Activated naive CD4-positive, alpha-beta T cell treated with anti-CD3 and anti-CD28 coated beads, Interleukin-2, amount 50 U/mL, for 72 hours (primary cell): ENCODE results near the gene RPS15A. TPM values are rescaled to one million over a fixed set of nuclear protein-coding genes. Genes with fewer than 3 reads are reported as not detected.
"Not testable (repeated sequence)": the region's sequence is repeated elsewhere in the genome, so short reads cannot be mapped to it uniquely, and the experiment has no call there.

ENCODE experiments used
- ATAC-seq, 2 donors: fragments of 150-1000 bp; cut with Tn5 transposase; 2 replicates each; pipeline ENCODE4 v1.10.0; 2021; ENCODE audit warnings: mild to moderate bottlenecking in 2 of 2, moderate library complexity in 2 of 2
- DNase-seq, 2 donors: peaks; one replicate each; pipeline ENCODE4 v3.0.0; 2021 to 2022; ENCODE audit warnings: low spot score in 2 of 2
- H3K27ac Mint-ChIP-seq, 2 donors: one replicate each; pipeline ENCODE4 v1.8.0; 2022; ENCODE audit warnings: mild to moderate bottlenecking in 2 of 2, mixed read lengths in 2 of 2
- H3K36me3 Mint-ChIP-seq, 2 donors: one replicate each; pipeline ENCODE4 v1.8.0; 2022; ENCODE audit warnings: mixed read lengths in 2 of 2
- H3K9me3 Mint-ChIP-seq, 2 donors: one replicate each; pipeline ENCODE4 v1.8.0; 2022; ENCODE audit warnings: mixed read lengths in 2 of 2
- total RNA-seq, 2 donors: library from RNA; stranded (reverse); gene quantifications; one replicate each; pipeline ENCODE4 v1.2.3, GENCODE V29; 2022

Gene RPS15A
- total RNA-seq, 2 donors from 2014 or later, result 2,227 to 2,841 TPM

DNA sequence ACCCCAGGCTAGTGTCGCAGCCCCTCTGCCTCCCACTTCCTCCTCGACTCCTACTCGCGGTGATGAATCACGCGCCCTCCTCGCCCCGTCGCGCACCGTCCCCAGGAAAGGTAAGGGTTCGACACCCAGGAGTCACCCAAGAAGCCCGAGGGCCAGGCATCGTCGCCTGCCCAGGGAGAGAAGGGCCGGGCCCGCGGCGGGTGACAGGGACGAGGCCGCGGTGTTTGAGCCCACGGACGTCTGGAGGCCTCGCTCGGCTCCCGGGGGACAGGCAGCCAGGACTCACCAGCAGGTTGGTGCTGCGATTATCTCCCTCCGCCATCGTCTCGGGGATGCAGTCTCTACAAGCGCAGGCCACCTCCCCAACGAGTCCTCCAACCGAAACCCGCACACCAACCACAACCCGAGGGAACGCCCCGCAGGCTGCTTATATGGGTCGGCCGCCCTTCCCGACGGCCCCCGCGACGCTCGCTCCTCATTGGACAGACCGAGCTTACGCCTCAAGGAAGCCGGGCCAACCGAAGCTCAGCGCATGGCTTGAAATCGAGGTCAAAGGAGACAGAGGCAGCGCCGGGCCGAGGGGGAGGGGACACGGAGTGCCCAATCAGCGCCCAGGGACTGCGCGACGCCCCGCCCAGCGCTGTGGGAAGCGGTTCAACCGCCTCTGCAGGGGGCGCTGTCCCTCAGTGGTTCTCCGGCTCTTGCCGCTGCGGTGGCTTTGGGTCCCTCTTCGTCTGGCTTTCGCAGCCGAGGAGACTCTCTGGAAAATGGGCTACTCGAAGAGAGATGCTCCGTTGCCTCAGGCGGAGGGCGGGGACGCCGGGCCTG lies 11.2 kb upstream of the RPS15A start, which contains the start of gene ARL6IP1:
ARL6IP1 (minus strand) TSS at position 405 of the 828 bp plus-strand sequence; CDS start at position 322, 83 bp downstream.
- peaks cover 20 to 45% of the 10 kb centered on the region in 2 donors for H3K36me3 Mint-ChIP-seq
- H3K27ac Mint-ChIP-seq, result peak within 1 kb of the TSS; percentile 98 to 99
- DNase-seq (peak; percentile 98 to 99), ATAC-seq (peak; percentile 94 to 96)
- no peaks in the 10 kb centered on the region for H3K9me3 Mint-ChIP-seq

DNA sequence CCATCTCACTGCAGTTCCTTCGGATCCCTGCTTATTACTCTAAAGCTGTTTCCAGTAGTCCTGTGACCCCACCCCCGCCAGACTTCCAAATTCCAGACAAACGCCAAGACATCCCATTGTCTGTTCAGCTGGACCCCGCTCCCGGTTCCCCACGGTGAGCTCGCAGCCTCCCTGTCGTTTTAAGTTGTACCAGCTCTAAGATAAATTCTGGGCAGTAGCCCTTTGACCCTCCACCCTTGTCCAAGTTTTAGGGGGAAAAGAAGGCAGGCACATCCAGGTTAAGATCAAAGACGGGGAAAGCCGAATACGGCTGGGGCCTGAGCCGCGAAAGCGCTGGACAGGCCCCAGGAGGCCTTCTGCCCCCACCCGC lies 10.6 kb upstream of the RPS15A start:
- DNase-seq (no peak), ATAC-seq (no peak)
- Mint-ChIP-seq H3K9me3 (no peaks in the 10 kb centered on the region), H3K27ac (peak overlapping the region; percentile 98 to 99), H3K36me3 (peaks cover 20 to 43% of the 10 kb centered on the region in 2 donors)

DNA sequence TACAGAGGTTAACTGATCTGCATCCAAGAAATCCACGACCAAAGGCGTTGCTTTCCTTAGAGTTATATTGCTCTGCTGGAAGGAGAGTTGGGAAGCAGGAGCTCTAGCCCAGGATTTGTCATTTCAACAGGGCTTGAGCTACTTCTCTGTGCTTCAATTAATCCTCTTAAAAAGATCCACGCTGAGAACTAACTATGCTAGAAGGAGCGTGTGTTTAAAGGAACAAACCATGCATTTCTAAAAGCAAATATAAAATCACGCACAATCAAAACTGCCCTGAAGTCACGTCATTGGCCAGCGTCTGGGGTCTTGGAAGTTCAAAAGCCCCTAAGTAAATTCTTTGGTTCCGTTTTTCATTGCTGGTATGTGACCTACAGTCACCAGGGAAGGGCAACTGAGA lies 10.2 kb upstream of the RPS15A start:
- DNase-seq, result no peak
- H3K9me3 Mint-ChIP-seq, result no peaks in the 10 kb centered on the region
- peak overlapping the region; percentile 98 to 99 for H3K27ac Mint-ChIP-seq
- peaks cover 20 to 42% of the 10 kb centered on the region in 2 donors for H3K36me3 Mint-ChIP-seq
- ATAC-seq, result no peak

DNA sequence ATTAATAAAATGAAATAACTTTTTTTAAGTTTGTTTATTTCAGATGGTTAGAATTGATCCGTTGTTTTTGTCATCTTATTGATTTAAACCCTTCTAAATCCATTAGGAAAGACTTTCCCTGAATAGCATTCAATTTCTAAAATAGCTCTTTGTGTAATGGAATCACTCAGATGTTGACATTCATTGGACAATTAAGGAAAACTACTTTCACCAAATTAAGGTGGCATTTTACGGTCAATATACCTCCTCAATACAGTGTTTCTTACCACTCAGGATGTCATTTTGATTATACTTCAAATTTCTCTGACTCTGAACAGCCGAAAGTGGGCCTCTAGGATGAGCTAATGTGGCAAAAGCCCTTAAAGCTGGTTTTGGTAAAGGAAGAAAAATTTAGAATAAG lies 9.4 kb upstream of the RPS15A start:
- no peak for ATAC-seq
- DNase-seq, result no peak
- H3K27ac Mint-ChIP-seq, result peak overlapping the region; percentile 98 to 99
- H3K9me3 Mint-ChIP-seq, result no peaks in the 10 kb centered on the region
- peaks cover 20 to 43% of the 10 kb centered on the region in 2 donors for H3K36me3 Mint-ChIP-seq

DNA sequence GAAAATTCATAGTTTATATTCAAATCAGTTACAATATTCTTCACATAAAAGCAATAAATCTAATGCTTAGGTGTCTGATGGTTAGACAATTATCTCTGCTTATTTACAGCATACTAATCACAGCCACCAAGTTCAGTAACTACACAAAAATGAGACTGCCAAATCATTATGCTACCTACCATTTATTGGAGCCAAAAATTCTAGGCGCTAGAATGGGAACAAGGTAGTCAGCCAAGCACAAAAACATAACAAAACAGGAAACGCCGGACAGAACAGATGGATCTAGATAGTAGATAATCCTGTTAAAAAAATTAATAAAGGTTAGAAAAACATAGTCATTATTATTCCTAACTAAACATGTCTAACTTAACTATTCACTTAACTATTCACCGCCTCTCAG lies 7.6 kb upstream of the RPS15A start:
- DNase-seq, result no peak
- Mint-ChIP-seq H3K27ac (no peak overlapping the region), H3K9me3 (no peaks in the 10 kb centered on the region), H3K36me3 (peaks cover 28 to 56% of the 10 kb centered on the region in 2 donors)
- no peak for ATAC-seq

DNA sequence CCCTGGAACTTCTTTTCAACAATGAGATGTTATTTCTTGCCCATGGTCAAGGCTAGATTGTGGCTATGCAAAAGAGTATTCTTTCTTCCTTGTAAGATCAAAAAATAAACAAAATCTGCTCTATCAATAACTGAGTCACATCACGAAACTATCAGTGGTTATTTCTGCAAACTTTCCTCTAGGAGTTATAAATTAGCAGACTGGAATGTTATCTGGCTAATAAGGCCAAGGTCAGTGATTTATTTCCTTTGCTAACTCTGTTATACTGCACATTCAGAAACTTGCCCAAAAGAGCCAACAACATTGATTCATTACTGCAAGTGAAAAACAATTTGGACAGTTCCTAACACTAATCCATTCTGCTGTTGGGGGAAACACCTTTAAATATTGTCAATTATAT lies 6.2 kb upstream of the RPS15A start:
- Mint-ChIP-seq H3K27ac (peak overlapping the region in 1 of 2 donors; percentile 20), H3K36me3 (peaks cover 24 to 54% of the 10 kb centered on the region in 2 donors), H3K9me3 (no peaks in the 10 kb centered on the region)
- ATAC-seq, result no peak
- no peak for DNase-seq

DNA sequence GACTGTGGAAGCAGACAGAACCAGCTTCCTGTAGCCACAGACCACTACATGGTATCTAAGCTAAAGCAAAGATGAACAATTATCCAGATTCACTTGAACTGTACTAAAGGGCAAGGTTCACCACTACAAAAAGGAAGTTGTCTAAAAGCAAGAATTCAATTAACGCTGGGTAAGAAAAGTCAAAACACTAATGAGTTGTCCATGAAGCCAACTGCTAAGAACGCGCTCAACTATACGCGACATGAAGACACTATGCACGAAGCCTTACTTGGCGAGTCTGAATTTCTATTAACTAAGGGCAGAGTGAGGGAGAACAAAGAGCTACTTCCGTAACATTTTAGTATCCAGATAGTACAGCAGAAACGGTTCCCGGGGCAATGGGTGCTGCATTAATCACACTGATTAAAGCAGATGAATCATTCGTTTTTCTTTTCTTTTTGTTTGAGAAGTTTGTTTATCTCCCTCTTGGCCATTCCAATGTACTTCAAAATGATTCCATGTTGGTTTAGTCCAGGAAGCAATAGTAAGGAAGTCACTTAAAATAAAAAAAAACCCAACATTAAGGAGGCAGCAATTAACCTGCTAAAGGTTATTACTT lies 2.8 kb upstream of the RPS15A start:
- ATAC-seq (no peak), DNase-seq (no peak)
- H3K36me3 Mint-ChIP-seq, result peaks cover 36 to 63% of the 10 kb centered on the region in 2 donors
- H3K9me3 Mint-ChIP-seq, result peaks cover 0 to 4% of the 10 kb centered on the region in 2 donors
- no peak overlapping the region for H3K27ac Mint-ChIP-seq

DNA sequence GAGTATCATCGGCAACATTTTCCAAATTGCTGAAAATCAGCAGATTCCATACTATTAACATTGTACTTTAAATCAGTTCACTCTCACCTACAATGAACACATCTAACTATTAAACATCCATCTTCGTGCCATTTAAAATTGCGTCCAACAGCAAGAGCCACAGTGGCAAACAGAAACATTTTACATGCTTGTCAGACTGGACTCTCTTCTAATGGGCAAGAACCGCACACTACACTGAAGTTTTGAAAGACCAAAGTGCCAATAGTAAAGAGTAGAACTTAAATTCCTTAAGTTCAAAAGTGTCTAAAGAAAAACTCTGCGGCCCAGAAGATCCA lies 652 bp downstream of the RPS15A start:
- peaks cover 66 to 83% of the 10 kb centered on the region in 2 donors for H3K36me3 Mint-ChIP-seq
- peaks cover 0 to 4% of the 10 kb centered on the region in 2 donors for H3K9me3 Mint-ChIP-seq
- no peak for ATAC-seq
- H3K27ac Mint-ChIP-seq, result peak overlapping the region; percentile 99
- no peak for DNase-seq

DNA sequence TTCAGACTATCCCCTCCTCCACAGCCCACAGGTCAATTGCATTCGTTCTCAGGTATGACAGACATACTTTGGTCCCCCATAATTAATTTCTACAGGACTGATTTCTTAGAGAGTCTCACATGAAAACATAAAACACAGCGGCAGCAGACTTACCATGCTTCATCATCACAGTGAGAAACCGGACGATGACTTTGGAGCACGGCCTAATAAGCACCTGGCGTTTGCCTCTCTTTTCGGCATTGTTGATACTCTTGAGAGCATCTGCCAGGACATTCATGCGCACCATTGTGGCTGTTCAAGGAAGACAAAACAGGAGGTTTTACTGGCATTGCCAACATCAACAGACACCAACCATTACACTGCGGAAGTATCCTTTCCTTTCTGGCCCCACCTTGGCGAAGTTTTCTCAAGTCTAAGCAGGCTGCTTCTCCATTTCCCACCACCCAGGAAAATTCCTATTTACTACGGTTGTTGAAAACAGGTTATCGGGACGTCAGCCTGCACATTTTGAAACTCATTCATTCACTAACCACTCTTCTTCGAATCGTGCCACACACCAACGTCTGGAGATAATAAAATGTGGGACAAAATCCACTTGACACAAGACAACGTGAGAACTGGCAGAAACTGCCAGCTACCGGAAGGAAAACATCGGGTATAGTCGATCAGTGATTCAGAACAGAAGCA lies 1.2 kb downstream of the RPS15A start:
- ATAC-seq, result no peak
- no peak for DNase-seq
- Mint-ChIP-seq H3K9me3 (peaks cover 0 to 4% of the 10 kb centered on the region in 2 donors), H3K36me3 (peaks cover 64 to 81% of the 10 kb centered on the region in 2 donors), H3K27ac (peak overlapping the region; percentile 99)

DNA sequence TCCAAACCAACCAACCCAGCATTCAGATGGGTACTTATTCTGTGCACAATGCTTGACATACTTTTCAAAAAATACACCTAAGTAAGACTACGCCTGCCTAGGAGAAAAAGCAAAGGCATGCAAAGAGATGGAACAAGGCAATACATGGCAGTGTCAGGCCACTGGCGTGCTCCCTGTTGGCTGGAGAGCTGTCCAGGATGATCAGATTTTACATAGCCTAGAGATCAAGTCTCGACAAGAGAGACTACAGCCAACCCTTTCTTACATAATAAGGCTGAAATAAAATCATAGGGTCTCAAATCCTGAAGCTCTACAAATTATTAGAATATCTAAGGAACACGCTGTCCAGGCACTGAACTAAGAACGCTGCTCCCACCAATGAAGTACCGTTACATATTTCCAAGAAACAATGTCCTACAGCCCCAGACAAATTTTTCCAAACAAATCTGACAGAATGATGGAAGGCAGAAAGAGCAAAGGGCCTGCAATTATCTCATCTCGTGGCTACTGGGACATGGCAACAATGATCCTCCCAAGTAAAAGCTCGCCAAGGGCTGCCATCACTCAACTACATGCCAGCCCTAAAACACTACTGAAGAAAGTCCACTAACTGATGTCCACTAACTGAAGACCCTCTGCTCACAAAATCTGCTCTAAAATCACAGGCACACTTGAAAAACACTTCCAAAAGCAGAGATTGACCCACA lies 5.1 kb downstream of the RPS15A start:
- H3K36me3 Mint-ChIP-seq, result peaks cover 53 to 66% of the 10 kb centered on the region in 2 donors
- DNase-seq, result no peak
- H3K9me3 Mint-ChIP-seq, result peaks cover 0 to 4% of the 10 kb centered on the region in 2 donors
- H3K27ac Mint-ChIP-seq, result peak overlapping the region; percentile 99
- no peak for ATAC-seq

DNA sequence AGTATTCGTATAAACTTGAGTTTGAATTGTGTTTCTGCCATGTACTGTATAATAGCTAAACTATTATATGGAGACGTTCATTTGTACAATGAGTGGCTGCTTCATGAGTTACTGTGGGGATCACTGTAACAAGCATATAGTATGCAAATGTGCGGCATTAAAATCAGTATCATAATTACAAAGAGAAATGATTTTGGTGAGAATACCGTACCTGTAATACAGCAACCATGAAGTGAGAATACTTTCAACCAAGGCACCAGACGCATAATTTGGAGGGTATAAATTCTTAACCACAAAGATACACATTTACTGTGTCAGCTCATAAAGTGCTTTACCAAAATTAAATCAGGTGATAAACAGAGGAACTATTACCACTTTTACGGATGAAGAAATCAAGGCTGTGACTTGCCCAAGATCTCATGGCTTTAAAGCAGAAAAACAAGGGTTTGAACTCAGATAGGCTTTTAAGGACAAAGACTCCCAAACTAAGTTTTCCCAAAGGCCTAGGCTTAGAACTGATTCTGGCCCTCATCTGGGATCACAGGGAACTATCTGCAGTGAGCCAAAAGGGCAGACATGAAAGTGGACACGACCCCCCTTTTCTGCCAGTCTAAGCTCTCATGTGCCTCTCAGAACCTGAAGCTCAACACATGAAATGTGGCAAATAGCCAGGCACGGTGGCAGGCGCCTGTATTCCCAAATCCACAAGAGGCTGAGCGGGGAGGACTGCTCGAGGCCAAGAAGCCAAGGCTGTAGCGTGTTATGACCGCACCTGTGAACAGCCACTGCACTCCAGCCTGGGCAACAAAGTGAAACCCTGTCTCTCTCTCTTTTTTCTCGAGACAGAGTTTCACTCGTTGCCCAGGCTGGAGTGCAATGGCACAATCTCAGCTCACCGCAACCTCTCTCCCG lies 6.4 kb downstream of the RPS15A start:
- H3K36me3 Mint-ChIP-seq, result peaks cover 39 to 52% of the 10 kb centered on the region in 2 donors
- ATAC-seq, result peak in 1 of 2 donors; percentile 7
- peak overlapping the region in 1 of 2 donors; percentile 73 for H3K27ac Mint-ChIP-seq
- no peak for DNase-seq
- H3K9me3 Mint-ChIP-seq, result no peaks in the 10 kb centered on the region

DNA sequence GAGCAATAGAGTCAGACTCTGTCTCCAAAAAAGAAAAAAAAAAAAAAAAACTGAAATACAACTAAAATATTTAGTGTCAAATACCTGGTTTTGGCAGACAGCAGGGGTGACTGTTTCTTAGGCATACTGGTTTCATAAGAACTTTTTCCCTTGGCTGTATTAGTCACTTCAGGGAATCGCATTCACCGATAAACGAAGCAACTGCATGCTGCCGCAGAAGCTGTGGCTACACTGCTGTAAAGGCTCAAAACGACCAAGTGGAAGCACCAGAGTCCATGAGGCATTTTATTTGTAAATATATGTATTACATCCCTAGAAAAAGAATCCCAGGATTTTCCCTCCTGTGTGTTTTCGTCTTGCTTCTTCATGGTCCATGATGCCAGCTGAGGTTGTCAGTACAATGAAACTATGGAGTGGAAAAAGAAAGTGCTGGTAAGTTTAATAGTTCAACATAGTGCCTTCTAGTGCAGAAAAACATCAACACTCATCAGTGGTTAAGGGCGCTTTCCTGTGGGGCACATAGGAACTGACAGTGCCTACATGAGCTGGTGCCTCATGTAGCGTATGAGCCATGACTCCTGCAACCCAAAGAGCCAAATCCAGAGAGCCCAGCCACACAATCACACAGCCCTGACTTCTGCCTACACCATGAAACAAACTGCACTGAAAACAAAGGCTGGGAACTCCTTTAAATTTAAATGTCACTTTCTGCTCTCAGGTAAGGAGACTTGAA lies 7.3 kb downstream of the RPS15A start:
- ATAC-seq, result peak; percentile 15 to 17
- H3K36me3 Mint-ChIP-seq, result peaks cover 31 to 44% of the 10 kb centered on the region in 2 donors

DNA sequence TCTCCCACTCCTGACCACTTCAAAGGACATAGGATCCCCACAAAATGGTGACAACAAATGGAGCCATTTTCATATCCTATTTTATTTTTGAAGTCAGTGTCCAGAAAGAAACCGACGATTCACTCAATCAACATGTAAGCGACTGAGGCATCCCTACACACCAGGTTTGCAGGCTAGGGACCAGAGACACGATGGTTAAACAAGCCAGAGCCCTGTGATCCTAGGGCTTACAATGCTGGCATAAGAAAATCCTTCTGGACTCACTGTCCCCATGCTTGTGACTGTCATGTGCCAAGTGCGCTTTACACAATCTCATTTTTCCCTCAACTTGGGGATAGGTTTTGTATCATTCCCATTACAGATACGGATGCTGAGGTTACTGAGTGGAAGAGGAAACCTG lies 8.9 kb downstream of the RPS15A start:
- H3K27ac Mint-ChIP-seq, result peak overlapping the region in 1 of 2 donors; percentile 55
- H3K9me3 Mint-ChIP-seq, DNase-seq, ATAC-seq: not testable (repeated sequence)
- H3K36me3 Mint-ChIP-seq, result peaks cover 19 to 29% of the 10 kb centered on the region in 2 donors

More for the DNA sequence above, 7.3 kb downstream of the RPS15A start:
- H3K27ac Mint-ChIP-seq, result peak overlapping the region in 1 of 2 donors; percentile 73
- DNase-seq, result no peak
- H3K9me3 Mint-ChIP-seq, result no peaks in the 10 kb centered on the region

DNA sequence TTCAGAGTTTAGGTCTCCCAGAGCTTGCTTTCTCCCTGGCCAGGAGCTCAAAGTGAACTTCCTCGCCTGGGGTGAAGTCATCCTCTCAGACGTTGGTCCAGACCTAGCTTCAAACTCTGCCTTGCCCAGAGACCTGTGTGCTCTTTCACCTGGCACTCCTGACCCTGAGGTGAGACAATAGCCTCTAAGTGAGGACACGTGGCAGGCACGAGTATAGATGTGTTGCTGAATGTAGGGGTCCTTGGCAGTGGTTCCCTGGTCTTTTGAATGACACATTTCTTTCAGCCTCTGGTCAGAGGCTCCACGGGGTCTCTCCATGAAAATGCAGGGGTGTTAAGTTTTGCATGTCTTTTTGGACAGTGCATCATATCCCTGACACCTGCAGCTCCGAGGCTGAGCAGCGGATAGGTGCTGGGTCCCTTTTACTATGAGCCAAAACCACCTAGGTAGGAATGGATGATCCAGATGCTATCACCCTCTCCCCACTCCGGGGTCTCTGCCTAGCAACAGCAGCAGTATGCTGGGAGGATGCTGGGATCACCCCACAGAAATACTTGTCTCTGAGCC lies 9.6 kb downstream of the RPS15A start:
- H3K9me3 Mint-ChIP-seq, DNase-seq, H3K27ac Mint-ChIP-seq: not testable (repeated sequence)
- H3K36me3 Mint-ChIP-seq, result peaks cover 12 to 22% of the 10 kb centered on the region in 2 donors
- peak; percentile 11 to 14 for ATAC-seq

DNA sequence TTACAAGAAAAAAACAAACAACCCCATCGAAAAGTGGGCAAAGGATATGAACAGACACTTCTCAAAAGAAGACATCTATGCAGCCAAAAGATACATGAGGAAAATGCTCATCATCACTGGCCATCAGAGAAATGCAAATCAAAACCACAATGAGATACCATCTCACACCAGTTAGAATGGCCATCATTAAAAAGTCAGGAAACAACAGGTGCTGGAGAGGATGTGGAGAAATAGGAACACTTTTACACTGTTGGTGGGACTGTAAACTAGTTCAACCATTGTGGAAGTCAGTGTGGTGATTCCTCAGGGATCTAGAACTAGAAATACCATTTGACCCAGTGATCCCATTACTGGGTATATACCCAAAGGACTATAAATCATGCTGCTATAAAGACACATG lies 12.5 kb downstream of the RPS15A start:
- not testable (repeated sequence) for H3K36me3 Mint-ChIP-seq, DNase-seq, H3K9me3 Mint-ChIP-seq, ATAC-seq, H3K27ac Mint-ChIP-seq
